HG02571 (cell line): ENCODE data around the gene LCN6.
"Not testable (repeated sequence)": the region's sequence is repeated elsewhere in the genome, so short reads cannot be mapped to it uniquely, and the experiment has no call there.

Source experiments
- ATAC-seq: cut with Tn5 transposase; IDR thresholded peaks from one replicate; pipeline ENCODE4 v1.9.1; 2021; ENCODE audit warnings: mild to moderate bottlenecking, moderate library complexity; ENCODE audit not compliant: unreplicated experiment

LCN6 gene

DNA sequence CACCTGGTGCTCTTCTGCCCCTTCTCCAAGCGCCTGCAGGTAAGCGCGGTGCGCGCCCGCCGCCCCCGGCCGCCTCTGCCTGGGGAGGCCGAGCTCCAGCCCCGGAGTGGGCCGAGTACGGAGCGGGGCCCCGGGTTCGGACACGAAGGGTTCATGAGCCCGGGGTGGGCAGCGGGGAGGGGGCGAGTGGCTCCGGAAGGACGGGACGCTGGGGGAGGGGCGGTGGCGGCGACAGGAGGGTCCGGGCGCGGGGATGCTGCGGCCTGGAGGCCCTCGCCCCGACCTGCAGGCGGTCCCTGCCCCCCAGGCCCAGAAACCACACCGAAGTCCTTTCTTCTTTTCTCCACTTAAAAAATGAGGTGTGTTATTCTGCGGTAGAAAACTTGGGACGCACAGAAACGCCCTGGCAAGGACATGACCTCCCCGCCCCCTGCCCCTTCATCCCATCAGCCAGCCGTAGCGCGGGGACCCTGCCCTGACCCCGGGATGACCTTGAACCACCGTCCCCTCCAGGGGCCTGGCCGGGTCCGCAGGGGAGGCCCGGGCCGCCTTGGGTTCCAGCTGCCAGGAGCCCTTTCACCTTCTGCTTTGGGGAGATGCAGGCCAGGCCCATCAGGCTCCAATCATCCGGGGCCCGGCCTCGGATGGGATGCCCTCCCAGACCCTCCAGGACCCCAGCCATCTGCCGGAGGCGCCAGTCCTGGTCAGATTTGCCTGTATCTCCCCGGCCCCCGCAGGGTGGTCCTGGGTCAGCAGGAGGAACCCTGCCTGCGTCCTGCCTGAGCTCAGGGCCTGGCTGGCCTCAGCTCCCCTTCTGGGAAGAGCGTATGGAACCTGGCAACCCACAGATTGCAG is 35.4 kb downstream of the LCN6 start:
- no peak for ATAC-seq

GRCh38 chr9:136711751-136712689 is 36.3 kb downstream of the LCN6 start, which contains the start of gene DIPK1B:
Gene DIPK1B, plus strand, starts transcription at chr9:136712572. Its CDS starts 94 bp downstream, at chr9:136712666.
- ATAC-seq = no peak

- not testable (repeated sequence) for ATAC-seq
Observed at GRCh38 chr9:136711219-136711648, 37.1 kb downstream of the LCN6 start.

DNA sequence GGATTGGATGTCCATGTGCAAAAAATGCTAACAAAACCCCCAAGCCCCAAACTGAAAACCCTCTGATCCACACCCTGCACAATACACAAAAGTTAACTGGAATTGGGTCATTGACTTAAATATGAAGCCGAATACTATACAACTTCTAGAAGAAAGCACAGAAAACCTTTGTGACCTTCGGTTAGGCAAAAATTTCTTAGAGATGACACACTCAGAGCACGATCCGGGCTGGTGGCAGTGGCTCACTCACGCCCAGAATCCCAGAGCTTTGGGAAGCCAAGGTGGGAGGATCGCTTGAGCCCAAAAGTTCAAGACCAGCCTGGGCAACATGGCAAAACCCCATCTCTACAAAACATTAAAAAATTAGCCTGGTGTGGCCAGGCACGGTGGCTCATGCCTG is 37.8 kb downstream of the LCN6 start:
- ATAC-seq = no peak

GRCh38 chr9:136709454-136710109 is 38.7 kb downstream of the LCN6 start:
- ATAC-seq = no peak

DNA sequence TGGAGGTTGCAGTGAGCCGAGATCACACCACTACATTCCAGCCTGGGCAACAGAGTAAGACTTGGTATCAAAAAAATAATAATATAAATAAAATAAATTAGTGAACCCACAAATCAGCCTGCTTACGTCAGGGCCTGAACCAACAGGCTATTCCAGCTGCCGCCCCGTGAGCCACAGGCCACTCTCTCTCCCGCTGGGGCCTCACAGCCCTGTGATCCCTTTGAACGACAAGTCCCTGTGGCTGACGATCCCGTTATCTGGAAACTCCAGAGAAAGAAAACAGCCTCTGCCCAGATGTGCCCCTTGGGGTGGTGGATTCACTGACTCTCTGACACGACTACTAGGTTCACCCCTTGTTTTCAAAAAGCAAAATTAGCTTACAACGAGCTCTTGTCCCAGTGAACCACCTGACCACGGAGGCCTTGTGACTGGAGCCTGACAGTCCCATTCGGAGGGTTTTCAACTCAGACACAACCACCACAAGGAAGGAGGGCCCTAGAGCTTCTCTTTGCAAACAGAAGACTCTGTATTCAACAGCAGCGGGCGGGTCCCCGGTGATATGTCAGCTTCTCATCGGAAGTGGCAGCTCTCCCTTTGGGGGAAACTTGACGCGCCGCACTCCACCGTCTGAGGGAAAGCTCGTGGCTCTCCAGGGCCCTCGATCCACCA is 40.3 kb downstream of the LCN6 start:
- ATAC-seq = no peak

GRCh38 chr9:136707011-136707410 is 41.3 kb downstream of the LCN6 start:
- ATAC-seq = no peak

DNA sequence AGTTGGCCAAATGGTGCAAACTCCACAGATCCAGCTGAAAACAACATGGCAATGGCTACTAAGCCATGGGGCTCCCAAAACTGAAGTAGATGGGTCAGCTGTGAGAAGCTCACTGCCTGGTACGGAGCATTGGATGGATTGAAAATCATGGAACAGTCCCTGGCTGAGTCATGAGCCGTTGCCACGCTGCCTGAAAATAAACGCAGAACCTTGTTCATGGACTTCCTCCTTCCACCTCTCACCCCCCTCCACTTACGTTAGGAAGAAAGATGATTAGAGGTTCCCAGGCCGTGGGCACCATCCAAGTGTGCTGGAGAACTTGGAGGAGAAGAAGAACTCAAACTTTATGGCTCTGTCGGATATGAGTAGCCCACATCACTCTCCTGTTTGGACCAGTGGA is 42.8 kb downstream of the LCN6 start:
- no peak for ATAC-seq

GRCh38 chr9:136704741-136705140 is 43.6 kb downstream of the LCN6 start:
- ATAC-seq = not testable (repeated sequence)

DNA sequence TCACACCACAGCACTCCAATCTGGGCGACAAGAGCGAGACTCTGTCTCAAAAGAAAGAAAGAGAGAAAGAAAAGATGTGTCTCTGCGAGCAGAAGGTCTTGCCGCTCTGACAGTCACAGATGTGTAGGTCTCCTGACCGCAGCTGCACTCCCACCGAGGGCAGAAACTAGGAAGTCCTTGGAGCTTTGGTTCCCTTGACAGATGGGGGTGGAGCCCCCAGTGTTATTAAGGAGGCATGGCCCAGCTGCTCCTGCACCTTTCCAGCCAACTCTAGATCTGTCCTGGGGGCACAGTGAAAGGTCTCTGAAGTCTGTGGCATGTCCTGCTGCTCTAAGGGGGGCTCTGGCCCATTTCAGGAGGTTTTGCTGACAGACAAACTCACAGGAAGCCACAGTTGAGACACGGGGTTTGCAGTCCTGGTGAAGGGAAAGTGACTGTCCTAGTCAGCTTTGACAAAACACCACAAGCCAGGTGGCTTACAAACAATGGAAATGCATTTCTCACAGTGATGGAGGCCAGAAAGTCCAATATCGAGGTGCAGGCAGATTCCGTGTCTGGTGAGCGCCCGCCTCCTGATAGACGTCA is 45.0 kb downstream of the LCN6 start:
- no peak for ATAC-seq

GRCh38 chr9:136701668-136702053 is 46.7 kb downstream of the LCN6 start:
- no peak for ATAC-seq

DNA sequence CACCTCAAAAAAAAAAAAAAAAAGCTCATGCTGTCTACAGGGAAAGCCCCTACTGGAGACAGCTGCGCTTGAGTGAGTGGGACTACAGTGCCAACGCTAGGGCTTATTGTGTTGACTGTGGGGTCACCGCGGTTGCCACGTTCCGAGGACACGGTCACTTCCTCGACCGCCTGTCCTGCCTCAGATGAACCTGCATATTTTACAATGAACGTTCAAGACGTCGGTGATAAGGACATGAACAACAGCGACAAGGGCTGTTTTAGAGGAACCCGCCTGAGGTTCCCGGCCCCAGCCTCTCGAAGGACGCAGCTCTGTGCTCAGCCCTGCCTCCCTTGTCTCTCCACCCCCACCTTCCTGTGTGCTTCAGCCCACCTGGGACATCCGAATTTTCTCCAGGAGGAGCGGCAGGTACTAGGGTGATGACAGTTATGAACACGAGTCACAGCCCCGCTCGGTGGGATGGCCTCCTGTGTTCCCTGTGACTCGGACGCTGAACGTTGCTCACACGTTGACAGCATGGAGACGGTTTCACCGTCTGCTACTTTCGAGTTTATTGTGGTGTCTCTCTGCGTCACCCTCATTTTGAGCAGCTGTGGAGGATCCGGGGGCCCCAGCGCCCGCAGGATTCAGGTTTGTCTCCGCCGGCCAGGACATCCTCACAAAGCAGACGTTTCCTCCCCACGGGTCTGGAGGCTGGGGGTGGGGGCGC is 47.2 kb downstream of the LCN6 start:
- peak; percentile 67 for ATAC-seq

GRCh38 chr9:136700304-136700703 is 48.0 kb downstream of the LCN6 start:
- ATAC-seq = no peak

- no peak for ATAC-seq
Observed at GRCh38 chr9:136698635-136699246, 49.6 kb downstream of the LCN6 start.

DNA sequence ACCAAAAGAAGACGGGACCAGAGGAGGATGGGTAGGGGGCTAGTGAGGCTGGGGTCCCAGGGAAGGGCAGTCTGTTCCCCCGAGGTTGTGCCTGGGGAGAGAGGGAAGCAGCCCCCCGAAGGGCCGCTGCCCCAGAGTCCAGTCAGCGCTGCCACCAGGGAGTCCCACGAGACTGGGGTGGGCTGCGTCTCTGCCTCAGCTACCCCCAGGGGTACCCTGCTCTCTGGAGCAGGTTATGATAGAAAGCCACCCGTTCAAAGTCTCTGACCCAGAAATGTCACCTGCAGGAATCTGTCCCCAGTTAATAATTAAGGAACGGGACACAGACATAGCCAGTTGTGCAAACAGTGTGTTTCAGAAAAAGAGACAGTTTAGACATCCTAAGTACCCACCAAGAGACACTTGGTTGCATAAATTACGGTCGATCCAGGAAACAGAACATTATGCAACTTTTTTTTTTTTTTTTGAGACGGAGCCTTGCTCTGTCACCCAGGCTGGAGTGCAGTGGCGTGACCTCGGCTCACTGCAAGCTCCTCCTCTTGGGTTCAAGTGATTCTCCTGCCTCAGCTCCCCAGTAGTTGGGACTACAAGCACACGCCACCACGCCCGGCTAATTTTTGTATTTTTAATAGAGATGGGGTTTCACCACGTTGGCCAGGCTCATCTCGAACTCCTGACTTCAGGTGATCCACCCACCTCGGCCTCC is 50.4 kb downstream of the LCN6 start:
- ATAC-seq = no peak

DNA sequence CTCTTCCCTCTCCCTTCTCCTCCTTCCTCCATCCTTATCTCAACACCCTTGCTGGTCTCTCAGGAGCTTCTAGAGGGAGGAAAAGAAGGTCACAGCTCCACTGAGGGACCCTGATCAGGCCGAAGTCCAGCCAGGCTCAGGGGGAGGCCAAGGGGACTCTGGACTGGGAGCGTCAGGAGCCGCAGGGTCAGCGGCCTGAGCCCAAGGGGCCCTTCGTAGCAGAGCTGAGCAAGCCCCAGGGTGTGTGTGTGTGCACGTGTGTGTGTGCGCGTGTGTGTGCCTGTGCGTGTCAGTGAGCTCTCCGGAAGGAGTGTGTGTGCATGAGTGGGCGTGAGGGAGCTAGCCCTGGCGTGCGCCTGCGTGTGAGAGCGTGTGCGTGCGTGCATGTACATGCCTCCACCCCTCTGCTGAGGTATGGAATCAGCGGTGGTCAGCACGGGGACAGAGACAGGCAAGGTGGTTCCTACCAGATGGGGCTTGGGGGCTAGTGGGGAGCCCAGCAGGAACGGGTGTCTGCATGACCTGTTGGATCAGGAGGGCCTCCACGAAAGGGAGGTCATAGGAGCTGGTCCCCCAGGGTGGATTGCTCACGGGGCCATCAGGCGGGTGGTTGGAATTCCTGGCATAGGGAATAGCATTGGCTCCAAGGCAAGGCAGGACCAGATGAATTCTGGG is 51.0 kb downstream of the LCN6 start:
- no peak for ATAC-seq

- ATAC-seq = no peak
Observed at GRCh38 chr9:136696502-136696901, 51.8 kb downstream of the LCN6 start.

- no peak for ATAC-seq
Observed at GRCh38 chr9:136695955-136696354, 52.4 kb downstream of the LCN6 start.
